ENCODE results near the gene DUOX2. TPM values are rescaled to one million over a fixed set of nuclear protein-coding genes. Genes with fewer than 3 reads are reported as not detected.

The DUOX2 gene
- total RNA-seq, 1 donor from 2014 or later = not detected

DNA sequence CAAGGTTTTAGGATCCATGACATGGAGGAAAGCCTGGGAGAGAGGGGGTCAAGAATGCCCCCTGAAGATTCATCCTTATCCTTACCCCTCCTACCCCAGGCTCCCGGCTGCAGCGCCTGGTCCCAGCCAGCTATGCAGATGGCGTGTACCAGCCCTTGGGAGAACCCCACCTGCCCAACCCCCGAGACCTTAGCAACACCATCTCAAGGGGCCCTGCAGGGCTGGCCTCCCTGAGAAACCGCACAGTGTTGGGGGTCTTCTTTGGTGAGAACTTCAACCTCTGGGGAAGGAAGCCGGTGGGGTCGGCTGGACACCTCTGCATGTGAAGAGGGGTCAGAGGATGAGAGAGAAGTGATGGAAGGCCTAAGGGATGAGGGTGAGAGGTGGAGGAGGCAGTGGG is 20.1 kb upstream of the DUOX2 start:
- TF ChIP-seq, protein P1, sequence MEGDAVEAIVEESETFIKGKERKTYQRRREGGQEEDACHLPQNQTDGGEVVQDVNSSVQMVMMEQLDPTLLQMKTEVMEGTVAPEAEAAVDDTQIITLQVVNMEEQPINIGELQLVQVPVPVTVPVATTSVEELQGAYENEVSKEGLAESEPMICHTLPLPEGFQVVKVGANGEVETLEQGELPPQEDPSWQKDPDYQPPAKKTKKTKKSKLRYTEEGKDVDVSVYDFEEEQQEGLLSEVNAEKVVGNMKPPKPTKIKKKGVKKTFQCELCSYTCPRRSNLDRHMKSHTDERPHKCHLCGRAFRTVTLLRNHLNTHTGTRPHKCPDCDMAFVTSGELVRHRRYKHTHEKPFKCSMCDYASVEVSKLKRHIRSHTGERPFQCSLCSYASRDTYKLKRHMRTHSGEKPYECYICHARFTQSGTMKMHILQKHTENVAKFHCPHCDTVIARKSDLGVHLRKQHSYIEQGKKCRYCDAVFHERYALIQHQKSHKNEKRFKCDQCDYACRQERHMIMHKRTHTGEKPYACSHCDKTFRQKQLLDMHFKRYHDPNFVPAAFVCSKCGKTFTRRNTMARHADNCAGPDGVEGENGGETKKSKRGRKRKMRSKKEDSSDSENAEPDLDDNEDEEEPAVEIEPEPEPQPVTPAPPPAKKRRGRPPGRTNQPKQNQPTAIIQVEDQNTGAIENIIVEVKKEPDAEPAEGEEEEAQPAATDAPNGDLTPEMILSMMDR (IDR thresholded peaks at IDR 0.05) = no peak
- Mint-ChIP-seq H3K36me3 (ENCODE audit: unreplicated experiment) (no peaks in the 10 kb centered on the region), H3K27ac (ENCODE audit: unreplicated experiment) (no peak overlapping the region), H3K9me3 (ENCODE audit: unreplicated experiment) (no peaks in the 10 kb centered on the region), H3K4me3 (ENCODE audit: unreplicated experiment) (no peak overlapping the region), H3K27me3 (ENCODE audit: unreplicated experiment) (peaks cover 53% of the 10 kb centered on the region), H3K4me1 (ENCODE audit: unreplicated experiment) (peaks cover 10% of the 10 kb centered on the region)
- no peak for DNase-seq (ENCODE audit: extremely low spot score, unreplicated experiment)

DNA sequence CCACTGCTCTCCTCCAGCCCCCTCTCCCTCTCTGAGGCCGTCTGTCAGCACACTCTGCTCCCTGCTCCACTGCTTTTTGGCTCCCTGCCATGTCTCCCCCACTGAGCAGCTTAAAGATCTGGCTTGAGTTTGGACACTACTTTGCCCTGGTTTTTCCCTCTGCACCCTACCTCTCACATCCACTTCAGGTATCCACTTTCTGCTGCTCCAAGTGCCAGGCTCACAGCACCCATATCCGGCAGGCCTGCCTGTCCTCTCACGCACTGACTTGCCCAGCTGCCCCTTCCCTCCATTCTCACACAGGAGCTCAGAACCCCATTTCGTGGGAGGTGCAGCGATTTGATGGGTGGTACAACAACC is 19.6 kb upstream of the DUOX2 start:
- Mint-ChIP-seq H3K27me3 (ENCODE audit: unreplicated experiment) (peaks cover 58% of the 10 kb centered on the region), H3K9me3 (ENCODE audit: unreplicated experiment) (no peaks in the 10 kb centered on the region), H3K27ac (ENCODE audit: unreplicated experiment) (no peak overlapping the region), H3K4me1 (ENCODE audit: unreplicated experiment) (peaks cover 10% of the 10 kb centered on the region), H3K4me3 (ENCODE audit: unreplicated experiment) (no peak overlapping the region), H3K36me3 (ENCODE audit: unreplicated experiment) (no peaks in the 10 kb centered on the region)
- no peak for DNase-seq (ENCODE audit: extremely low spot score, unreplicated experiment)
- TF ChIP-seq, protein P1 (IDR thresholded peaks at IDR 0.05) = no peak

DNA sequence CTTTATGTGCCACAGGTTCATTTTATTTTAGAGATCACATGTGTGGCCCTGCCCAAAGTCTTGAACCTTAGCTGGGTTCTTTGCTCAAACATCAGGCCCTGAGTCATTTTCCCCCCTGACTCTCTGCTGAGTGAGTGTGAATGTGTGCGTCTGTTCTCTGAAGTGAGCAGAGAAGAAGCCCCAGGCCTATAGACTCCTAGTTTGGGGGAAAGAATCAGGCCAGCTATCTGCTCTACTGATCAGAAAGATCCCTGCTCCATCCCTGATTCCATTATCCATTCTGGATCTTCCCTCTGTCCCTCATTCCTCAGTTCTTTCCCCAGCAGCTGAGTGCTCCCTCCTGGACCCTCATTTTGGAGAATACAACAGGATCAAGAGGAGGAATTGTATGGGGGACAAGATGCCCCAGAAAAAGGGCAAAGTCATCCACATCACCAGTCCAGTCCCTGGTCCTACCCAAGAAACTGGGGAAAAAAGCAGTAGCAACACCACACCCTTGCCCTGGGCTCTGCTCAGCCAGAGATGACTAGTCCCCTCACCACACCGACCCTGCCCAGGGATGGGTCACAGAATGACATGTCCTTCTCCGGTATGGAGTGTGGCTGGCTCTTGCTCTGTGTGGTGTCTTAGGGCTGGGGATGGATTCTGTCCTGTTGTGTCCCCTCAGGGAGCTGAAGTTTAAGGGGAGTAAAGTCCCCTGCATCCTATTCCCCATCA is 19.0 kb upstream of the DUOX2 start:
- peaks cover 10% of the 10 kb centered on the region for H3K4me1 Mint-ChIP-seq (ENCODE audit: unreplicated experiment)
- DNase-seq (ENCODE audit: extremely low spot score, unreplicated experiment) = no peak
- H3K27ac Mint-ChIP-seq (ENCODE audit: unreplicated experiment) = no peak overlapping the region
- no peak overlapping the region for H3K4me3 Mint-ChIP-seq (ENCODE audit: unreplicated experiment)
- no peaks in the 10 kb centered on the region for H3K9me3 Mint-ChIP-seq (ENCODE audit: unreplicated experiment)
- TF ChIP-seq, protein P1 (IDR thresholded peaks at IDR 0.05) = no peak
- H3K27me3 Mint-ChIP-seq (ENCODE audit: unreplicated experiment) = peaks cover 64% of the 10 kb centered on the region
- H3K36me3 Mint-ChIP-seq (ENCODE audit: unreplicated experiment) = no peaks in the 10 kb centered on the region

DNA sequence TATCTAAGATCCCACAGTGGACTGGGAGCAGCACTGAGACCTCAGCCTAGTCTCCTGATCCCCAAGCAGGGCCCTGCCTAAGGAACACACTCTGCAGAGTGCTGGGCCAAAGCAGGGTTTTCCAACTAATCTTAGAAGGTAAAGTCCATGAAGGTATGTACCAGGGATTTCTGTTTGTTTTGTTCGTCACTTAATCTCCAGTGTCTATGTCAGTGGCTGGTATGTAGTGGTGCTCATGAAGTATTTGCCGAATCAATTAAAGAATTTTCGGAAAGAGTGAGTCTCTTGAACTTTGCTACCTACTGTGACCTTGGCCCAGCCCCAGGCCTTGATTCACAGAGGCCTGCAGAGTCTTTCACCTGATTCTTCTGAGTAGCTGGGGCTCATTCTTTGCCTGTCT is 17.5 kb upstream of the DUOX2 start:
- DNase-seq (ENCODE audit: extremely low spot score, unreplicated experiment) = no peak
- TF ChIP-seq, protein P1 (IDR thresholded peaks at IDR 0.05) = no peak
- peaks cover 10% of the 10 kb centered on the region for H3K4me1 Mint-ChIP-seq (ENCODE audit: unreplicated experiment)
- no peaks in the 10 kb centered on the region for H3K36me3 Mint-ChIP-seq (ENCODE audit: unreplicated experiment)
- peaks cover 73% of the 10 kb centered on the region for H3K27me3 Mint-ChIP-seq (ENCODE audit: unreplicated experiment)
- no peak overlapping the region for H3K27ac Mint-ChIP-seq (ENCODE audit: unreplicated experiment)
- no peaks in the 10 kb centered on the region for H3K9me3 Mint-ChIP-seq (ENCODE audit: unreplicated experiment)
- no peak overlapping the region for H3K4me3 Mint-ChIP-seq (ENCODE audit: unreplicated experiment)

DNA sequence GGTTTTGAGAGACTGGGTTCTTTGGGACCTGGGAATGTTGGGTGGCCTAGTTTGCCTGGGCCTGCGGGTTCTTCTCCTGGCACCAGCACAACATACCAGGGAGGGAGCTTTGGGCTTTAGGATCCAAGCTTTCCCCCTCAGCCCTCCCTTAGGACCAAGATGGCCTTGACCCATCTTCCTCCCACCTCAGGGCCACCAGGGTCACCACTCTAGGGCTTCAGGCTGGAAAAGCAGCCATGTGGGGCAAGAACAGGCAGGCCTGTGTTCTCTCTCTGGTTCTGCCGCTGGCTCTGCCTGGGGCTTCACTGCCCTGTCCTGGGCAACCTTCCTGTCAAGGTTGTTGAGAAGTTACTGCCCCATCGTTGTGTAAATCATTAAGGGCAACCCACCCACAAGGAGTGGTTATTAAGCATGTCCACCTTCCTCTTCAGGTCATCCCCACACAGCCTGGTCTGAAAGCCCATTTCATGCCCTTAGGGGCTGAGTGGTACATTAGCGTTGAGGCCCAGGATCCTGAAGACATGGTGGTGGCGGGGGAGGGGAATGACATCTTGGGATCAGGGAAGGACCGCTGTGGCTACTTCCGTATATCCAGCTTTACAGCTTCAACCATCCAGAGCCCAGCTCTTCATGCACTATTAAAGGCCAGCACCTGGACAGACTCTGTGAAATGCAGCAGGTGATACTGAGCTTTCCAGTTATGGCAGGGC is 16.5 kb upstream of the DUOX2 start:
- no peak for DNase-seq (ENCODE audit: extremely low spot score, unreplicated experiment)
- peaks cover 10% of the 10 kb centered on the region for H3K4me1 Mint-ChIP-seq (ENCODE audit: unreplicated experiment)
- TF ChIP-seq, protein P1 (IDR thresholded peaks at IDR 0.05) = no peak
- no peak overlapping the region for H3K27ac Mint-ChIP-seq (ENCODE audit: unreplicated experiment)
- H3K9me3 Mint-ChIP-seq (ENCODE audit: unreplicated experiment) = no peaks in the 10 kb centered on the region
- no peak overlapping the region for H3K4me3 Mint-ChIP-seq (ENCODE audit: unreplicated experiment)
- H3K36me3 Mint-ChIP-seq (ENCODE audit: unreplicated experiment) = no peaks in the 10 kb centered on the region
- peaks cover 78% of the 10 kb centered on the region for H3K27me3 Mint-ChIP-seq (ENCODE audit: unreplicated experiment)

Measured in osteocyte (in vitro differentiated cells).